GM19372 (cell line): ENCODE measurements around the gene APOC3.

ENCODE experiments used
- ATAC-seq: cut with Tn5 transposase; IDR thresholded peaks from one replicate; pipeline ENCODE4 v1.9.1; 2021; ENCODE audit warnings: mild to moderate bottlenecking, low read depth, moderate library complexity; ENCODE audit not compliant: unreplicated experiment

Gene APOC3

DNA sequence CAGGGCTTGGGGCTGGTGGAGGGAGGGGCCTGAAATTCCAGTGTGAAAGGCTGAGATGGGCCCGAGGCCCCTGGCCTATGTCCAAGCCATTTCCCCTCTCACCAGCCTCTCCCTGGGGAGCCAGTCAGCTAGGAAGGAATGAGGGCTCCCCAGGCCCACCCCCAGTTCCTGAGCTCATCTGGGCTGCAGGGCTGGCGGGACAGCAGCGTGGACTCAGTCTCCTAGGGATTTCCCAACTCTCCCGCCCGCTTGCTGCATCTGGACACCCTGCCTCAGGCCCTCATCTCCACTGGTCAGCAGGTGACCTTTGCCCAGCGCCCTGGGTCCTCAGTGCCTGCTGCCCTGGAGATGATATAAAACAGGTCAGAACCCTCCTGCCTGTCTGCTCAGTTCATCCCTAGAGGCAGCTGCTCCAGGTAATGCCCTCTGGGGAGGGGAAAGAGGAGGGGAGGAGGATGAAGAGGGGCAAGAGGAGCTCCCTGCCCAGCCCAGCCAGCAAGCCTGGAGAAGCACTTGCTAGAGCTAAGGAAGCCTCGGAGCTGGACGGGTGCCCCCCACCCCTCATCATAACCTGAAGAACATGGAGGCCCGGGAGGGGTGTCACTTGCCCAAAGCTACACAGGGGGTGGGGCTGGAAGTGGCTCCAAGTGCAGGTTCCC, at the start of gene APOC3:
Gene APOC3 (plus strand): TSS at position 383 of the 659 bp plus-strand sequence. CDS start 676 bp downstream, outside the sequence.
- ATAC-seq: no peak

DNA sequence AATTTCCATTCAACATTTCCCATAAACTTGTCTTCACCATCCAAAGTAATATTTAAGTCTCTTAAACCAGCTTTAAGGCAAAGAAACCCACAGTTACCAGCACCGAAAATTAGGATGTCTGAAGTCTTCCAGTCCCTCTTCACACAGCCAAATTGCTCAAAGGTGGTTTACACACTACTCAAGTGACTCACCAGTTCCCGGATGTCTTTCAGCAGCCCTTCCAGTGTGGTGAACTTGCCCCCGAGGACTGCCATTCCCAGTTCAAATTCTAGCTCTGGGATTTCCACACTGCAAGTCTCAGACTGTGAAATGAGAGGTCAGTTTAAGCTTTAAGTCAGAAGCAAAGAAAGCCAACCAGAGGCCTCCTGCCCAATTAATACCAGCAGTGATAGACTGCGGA, 47.0 kb upstream of the APOC3 start:
- no peak for ATAC-seq

GRCh38 chr11:116786326-116786725, 43.4 kb upstream of the APOC3 start:
- no peak for ATAC-seq

DNA sequence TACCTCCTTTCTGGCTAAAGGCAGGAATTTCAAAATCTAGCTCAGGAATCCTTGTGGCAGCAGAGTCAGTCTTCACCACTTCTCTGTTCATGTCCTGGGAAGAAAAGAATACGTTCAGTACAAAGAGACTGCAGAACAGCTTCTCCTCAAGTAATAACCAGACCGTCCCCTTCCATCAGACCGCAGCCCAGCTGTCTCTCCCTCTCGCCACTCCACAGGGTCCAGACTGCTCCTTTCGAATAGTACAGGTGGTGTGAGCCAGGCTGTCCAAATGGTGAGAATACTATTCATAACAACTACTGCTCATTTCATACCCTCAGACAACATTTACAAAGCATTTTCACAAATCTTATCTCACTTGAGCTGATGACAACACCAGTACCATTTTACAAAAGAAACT, 42.7 kb upstream of the APOC3 start:
- ATAC-seq: no peak

DNA sequence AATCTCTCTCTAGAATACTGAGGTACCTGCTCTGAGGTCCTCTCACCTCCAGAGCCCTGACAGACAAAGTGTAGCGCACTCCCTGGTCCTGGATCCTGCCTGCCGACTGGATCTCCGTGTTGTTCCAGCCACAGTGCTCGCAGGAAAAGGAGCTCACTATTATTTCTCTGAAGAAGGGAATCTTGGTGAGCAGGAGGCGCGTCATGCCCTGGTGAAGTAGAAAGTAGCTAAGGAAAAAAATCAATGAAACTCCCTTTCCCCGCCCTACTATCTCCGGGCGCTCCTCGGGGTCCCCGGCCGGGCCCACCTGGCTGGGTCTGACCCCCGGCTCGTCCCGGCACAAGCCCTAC, 42.3 kb upstream of the APOC3 start:
- peak; percentile 7 for ATAC-seq

- peak; percentile 87 for ATAC-seq
Measured at GRCh38 chr11:116787786-116788486, 41.8 kb upstream of the APOC3 start, which contains the start of gene ZPR1. TSS of gene ZPR1 (minus strand) at chr11:116788023. CDS start at chr11:116787990, 33 bp downstream.

DNA sequence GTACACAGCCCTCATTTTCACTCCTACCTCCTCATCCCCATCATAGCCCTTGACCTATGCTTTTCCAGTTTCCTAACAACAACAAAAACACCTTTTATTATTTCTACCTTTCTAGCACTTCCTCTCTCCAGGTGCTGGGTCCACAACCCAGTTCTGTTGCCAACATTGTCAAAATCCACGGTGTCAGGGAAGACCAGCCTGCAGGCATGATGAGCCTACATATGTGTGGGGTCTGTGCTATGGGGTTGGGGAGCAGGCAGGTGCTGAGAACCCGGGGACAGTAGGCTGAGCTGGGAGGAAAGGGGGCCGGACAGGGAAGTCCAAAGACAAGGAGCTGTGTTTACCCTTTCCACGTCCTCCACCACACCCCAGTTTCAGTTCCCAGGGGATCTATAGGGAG, 41.2 kb upstream of the APOC3 start:
- no peak for ATAC-seq

GRCh38 chr11:116788975-116789374, 40.7 kb upstream of the APOC3 start:
- no peak for ATAC-seq

DNA sequence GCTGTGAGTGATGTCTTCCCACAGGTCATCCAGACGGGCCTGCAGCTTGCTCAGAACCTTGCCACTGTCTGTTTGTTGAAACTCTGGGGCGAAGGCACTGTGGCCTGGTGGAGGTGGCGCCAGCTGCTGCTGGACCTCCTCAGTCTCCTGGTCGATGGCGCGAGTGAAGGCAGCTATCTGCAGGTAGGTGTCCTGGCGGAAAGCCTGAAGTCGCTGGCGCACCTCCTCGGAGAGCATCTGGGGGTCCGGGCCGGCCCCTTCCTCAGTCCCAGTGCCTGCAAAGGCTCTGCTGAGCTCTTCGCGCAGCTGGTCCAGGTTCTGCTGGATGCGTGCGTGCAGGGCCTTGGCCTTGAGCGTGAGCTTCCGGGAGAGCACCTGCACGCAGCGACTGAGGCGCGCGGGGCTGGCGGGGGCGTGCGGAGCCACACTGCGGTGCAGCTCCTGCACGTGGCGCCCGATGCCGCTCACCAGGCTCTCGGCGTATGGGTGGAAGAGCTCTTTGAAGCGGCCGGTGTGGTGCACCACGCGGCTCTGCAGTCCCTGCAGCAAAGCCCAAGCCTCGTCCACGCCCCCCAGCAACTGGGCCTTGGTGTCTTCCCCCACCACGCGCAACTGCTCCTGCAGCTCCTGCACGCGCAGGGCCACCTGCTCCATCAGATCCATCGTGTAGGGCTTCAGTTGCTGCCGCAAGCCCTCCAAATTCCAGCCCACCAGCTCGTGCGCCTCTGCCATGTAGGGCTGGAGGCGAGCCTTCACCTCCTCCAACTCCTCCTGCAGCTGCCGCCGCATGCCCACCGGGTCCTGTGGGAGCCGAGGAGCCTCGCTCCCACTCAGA, 39.3 kb upstream of the APOC3 start:
- no peak for ATAC-seq

GRCh38 chr11:116791002-116791812, 38.5 kb upstream of the APOC3 start:
- ATAC-seq: no peak

DNA sequence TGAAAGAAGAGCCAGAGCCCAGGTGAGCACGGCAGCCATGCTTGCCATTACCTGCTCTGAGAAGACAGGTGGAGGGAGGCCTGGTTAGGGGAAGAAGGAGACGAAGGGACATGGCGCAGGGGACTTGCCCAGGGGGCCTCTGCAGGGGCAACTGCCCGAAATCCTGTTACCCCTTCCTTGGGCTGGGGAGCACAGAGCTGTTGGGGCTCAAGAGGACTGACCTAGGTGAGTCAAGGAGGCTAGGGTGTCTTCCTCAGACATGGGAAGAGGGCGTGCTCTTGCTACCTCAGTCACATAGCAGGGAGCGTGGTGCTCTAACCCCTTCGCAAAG, 37.9 kb upstream of the APOC3 start, which contains the start of gene APOA5:
Gene APOA5 (minus strand): TSS at position 67 of the 331 bp plus-strand sequence. CDS start 19 bp downstream, at position 48.
- ATAC-seq: no peak

- ATAC-seq: no peak
Measured at GRCh38 chr11:116792144-116792868, 37.4 kb upstream of the APOC3 start.

DNA sequence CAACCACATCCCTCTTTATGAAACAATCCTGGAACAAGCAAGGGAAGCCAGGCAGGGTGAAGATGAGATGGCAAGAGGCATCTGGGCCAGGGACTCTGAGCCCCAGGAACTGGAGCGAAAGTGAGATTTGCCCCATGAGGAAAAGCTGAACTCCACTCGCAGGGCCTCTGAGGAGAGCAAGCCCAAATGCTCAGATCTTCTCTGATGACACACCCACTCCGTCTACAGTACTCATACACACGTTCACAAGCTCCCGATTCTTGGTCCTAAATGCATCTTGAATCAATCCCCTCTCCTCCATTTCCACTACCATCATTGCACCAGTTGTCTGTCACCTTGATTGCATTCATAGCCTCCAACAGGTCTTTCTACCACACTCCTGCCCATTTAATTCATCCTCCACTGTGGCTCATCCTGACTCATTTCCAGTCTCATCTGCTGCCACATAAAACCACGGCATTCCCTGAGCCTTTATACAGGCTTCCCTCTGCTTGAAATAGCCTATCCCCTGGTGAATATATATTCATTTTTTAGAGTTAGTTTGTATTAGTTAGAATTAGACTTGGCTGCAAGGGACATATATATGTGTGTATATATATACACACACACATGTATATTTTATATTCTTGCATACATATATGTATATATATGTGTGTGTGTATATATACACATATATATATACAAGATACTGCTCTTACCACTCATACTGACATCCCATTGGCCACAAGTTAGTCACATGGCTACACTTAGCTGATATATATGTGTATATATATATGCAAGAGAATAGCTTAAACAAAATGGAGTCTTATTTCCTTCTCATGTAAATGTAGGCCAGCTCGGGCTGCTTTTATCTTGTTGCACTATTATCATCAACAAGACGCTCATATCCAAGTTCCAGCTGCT, 36.6 kb upstream of the APOC3 start:
- ATAC-seq: no peak

- no peak for ATAC-seq
Measured at GRCh38 chr11:116793772-116794097, 36.0 kb upstream of the APOC3 start.

DNA sequence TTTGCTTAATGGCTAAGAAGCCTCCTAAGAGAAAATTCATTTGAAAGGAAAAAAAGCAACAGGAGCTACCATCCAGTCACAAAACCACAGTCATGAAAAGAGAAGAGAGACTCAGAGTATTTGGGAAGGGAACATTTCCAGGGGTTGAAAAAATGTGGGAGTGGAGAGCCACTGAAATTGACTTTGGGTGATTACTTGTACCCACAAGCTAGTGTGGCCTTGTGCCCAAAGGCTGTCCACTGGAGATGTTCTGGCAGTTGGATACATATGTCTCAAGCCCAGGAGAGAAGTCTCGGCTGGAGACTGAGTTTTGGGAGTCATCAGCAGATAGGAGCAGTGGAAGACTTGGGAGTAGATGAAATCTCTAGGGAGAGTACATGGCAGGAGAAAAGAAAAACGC, 34.9 kb upstream of the APOC3 start:
- no peak for ATAC-seq

DNA sequence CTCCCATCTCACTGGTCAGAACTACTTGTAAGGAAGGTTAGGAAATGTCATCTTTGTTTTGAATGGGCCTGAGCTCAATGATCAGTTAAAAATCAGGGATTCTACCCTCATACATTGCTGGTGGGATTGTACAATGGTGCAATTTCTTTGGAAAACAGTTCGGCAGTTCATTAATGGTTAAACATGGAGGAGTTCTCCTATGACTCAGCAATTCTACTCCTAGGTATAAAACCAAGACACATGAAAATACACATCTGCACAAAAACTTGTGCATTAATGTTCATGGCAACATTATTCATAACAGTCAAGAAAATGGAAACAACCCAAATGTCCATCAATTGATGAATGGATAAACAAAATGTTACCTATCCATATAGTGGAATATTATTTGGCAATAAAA, 33.2 kb upstream of the APOC3 start:
- ATAC-seq: no peak

DNA sequence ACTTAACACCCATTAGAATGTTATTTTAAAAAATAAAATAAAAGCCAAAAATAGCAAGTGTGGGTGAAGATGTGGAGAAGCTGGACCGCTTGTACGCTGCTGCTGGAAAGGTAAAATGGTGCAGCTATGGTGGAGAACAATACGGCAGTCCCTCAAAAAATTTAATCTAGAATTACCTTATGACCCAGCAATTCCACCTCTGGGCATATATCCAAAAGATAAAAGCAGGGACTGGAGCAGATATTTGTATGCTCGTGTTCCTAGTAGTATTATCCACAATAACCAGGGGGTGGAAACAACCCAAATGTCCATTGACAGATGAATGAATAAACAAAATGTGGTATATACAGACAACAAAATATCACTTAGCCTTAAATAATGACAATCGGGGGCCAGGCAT, 31.9 kb upstream of the APOC3 start:
- ATAC-seq: no peak

GRCh38 chr11:116798368-116798767, 31.3 kb upstream of the APOC3 start:
- ATAC-seq: no peak

- ATAC-seq: no peak
Measured at GRCh38 chr11:116800610-116801009, 29.1 kb upstream of the APOC3 start.
